DOHH2 (cell line): ENCODE data around the gene PCDHGB5.
"Not testable (repeated sequence)": the region's sequence is repeated elsewhere in the genome, so short reads cannot be mapped to it uniquely, and the experiment has no call there.

Experiments
- H3F3A ChIP-seq: fragments of 200-600 bp; sonication (generic), shearing (Covaris generic); 2 replicates; pipeline ENCODE4 v1.6.0; 2016; ENCODE audit warnings: antibody characterized with exemption, mild to moderate bottlenecking; ENCODE audit not compliant: control insufficient read depth, insufficient read depth
- H3K27ac ChIP-seq: fragments of 200-600 bp; sonication (generic); 2 replicates; pipeline ENCODE4 v1.5.1; 2014; ENCODE audit warnings: low read depth, mild to moderate bottlenecking, low read length, moderate library complexity
- H3K27me3 ChIP-seq: fragments of 200-600 bp; sonication (generic); 2 replicates; pipeline ENCODE4 v1.6.1; 2014; ENCODE audit warnings: mild to moderate bottlenecking, low read length, mixed read lengths; ENCODE audit not compliant: control insufficient read depth
- H3K36me3 ChIP-seq: fragments of 200-600 bp; sonication (generic); 2 replicates; pipeline ENCODE4 v1.6.1; 2014; ENCODE audit warnings: mild to moderate bottlenecking, low read length, moderate library complexity, mixed read lengths; ENCODE audit not compliant: control insufficient read depth
- H3K4me1 ChIP-seq: fragments of 200-600 bp; sonication (generic); 2 replicates; pipeline ENCODE4 v1.6.1; 2014; ENCODE audit warnings: mild to moderate bottlenecking, low read length, mixed read lengths; ENCODE audit not compliant: control insufficient read depth
- H3K4me2 ChIP-seq: fragments of 200-600 bp; sonication (generic); 2 replicates; pipeline ENCODE4 v1.6.0; 2014; ENCODE audit warnings: mild to moderate bottlenecking, low read length, moderate library complexity
- H3K4me3 ChIP-seq: fragments of 200-600 bp; sonication (generic); 2 replicates; pipeline ENCODE4 v1.5.1; 2014; ENCODE audit warnings: mild to moderate bottlenecking, low read length, mixed read lengths
- H3K79me2 ChIP-seq: fragments of 200-600 bp; sonication (generic); 2 replicates; pipeline ENCODE4 v1.6.1; 2014; ENCODE audit warnings: mild to moderate bottlenecking, low read length, mixed read lengths; ENCODE audit not compliant: control insufficient read depth
- H3K9me2 ChIP-seq: fragments of 200-600 bp; sonication (generic); replicated peaks from 2 replicates; pipeline ENCODE4 v1.6.1; 2014; ENCODE audit warnings: mild to moderate bottlenecking, low read length, mixed read lengths; ENCODE audit not compliant: control insufficient read depth
- H3K9me3 ChIP-seq: fragments of 200-600 bp; sonication (generic); 2 replicates; pipeline ENCODE4 v1.6.1; 2014; ENCODE audit warnings: antibody characterized with exemption, low read length, mixed read lengths; ENCODE audit not compliant: control insufficient read depth, insufficient read depth
- H4K20me1 ChIP-seq: fragments of 200-600 bp; sonication (generic); 2 replicates; pipeline ENCODE4 v1.6.0; 2014; ENCODE audit warnings: low read depth, mild to moderate bottlenecking, antibody characterized with exemption, low read length, moderate library complexity; ENCODE audit not compliant: control insufficient read depth, insufficient read depth
- CTCF ChIP-seq: fragments of 200-600 bp; sonication (generic); IDR thresholded peaks from one replicate; pipeline ENCODE4 v1.5.1; 2014; ENCODE audit warnings: antibody characterized with exemption, mild to moderate bottlenecking, low read depth, low read length; ENCODE audit not compliant: poor library complexity, severe bottlenecking
- EZH2phosphoT487 ChIP-seq: fragments of 200-600 bp; sonication (generic); IDR thresholded peaks from 2 replicates; pipeline ENCODE4 v1.6.1; 2017; ENCODE audit warnings: borderline replicate concordance, mild to moderate bottlenecking, antibody characterized with exemption, low read length, moderate library complexity, mixed read lengths

Gene PCDHGB5

GRCh38 chr5:141374627-141375026, 23.1 kb upstream of the PCDHGB5 start:
- H3K9me3 ChIP-seq, result peaks cover 60% of the 10 kb centered on the region
- no peaks in the 10 kb centered on the region for H3K9me2 ChIP-seq
- H3K4me2 ChIP-seq, result no peak overlapping the region
- H3K27me3 ChIP-seq, result no peaks in the 10 kb centered on the region
- H4K20me1 ChIP-seq, result no peaks in the 10 kb centered on the region
- no peak overlapping the region for H3K27ac ChIP-seq
- H3F3A ChIP-seq, result no peaks in the 10 kb centered on the region
- peaks cover 9% of the 10 kb centered on the region for H3K4me1 ChIP-seq
- TF ChIP-seq CTCF (no peak), EZH2phosphoT487 (no peak)
- no peak overlapping the region for H3K4me3 ChIP-seq
- peaks cover 64% of the 10 kb centered on the region for H3K36me3 ChIP-seq
- peaks cover 31% of the 10 kb centered on the region for H3K79me2 ChIP-seq

- H3K9me3 ChIP-seq, result peaks cover 56% of the 10 kb centered on the region
- H3K4me3 ChIP-seq, result not testable (repeated sequence)
- peaks cover 59% of the 10 kb centered on the region for H3K36me3 ChIP-seq
Measured at GRCh38 chr5:141375444-141376155, 22.1 kb upstream of the PCDHGB5 start.

GRCh38 chr5:141382469-141383294, 15.1 kb upstream of the PCDHGB5 start, which contains the start of gene PCDHGA7:
TSS of gene PCDHGA7 (plus strand) at chr5:141382742. CDS start at chr5:141382900, 158 bp downstream.
- H3K36me3 ChIP-seq, result peaks cover 25% of the 10 kb centered on the region
- no peak within 1 kb of the TSS for H3K4me2 ChIP-seq
- no peaks in the 10 kb centered on the region for H3F3A ChIP-seq
- H3K9me3 ChIP-seq, result peaks cover 26% of the 10 kb centered on the region; the same call in 1 of the 2 replicates
- H3K4me3 ChIP-seq, result no peak within 1 kb of the TSS
- H3K27ac ChIP-seq, result no peak within 1 kb of the TSS
- no peaks in the 10 kb centered on the region for H3K9me2 ChIP-seq
- no peaks in the 10 kb centered on the region for H3K27me3 ChIP-seq
- no peaks in the 10 kb centered on the region; the same call in 1 of the 2 replicates for H3K79me2 ChIP-seq
- H3K4me1 ChIP-seq, result no peaks in the 10 kb centered on the region
- H4K20me1 ChIP-seq, result no peaks in the 10 kb centered on the region
- no peak for TF ChIP-seq EZH2phosphoT487
- TF ChIP-seq CTCF, result no peak

More at GRCh38 chr5:141375444-141376155, 22.1 kb upstream of the PCDHGB5 start:
- not testable (repeated sequence) for H3K4me2 ChIP-seq, H3K9me2 ChIP-seq, H3F3A ChIP-seq, H3K27ac ChIP-seq, H4K20me1 ChIP-seq, H3K27me3 ChIP-seq, H3K4me1 ChIP-seq
- peaks cover 25% of the 10 kb centered on the region for H3K79me2 ChIP-seq
